Measurements from ENCODE around the gene BARD1.

DNA sequence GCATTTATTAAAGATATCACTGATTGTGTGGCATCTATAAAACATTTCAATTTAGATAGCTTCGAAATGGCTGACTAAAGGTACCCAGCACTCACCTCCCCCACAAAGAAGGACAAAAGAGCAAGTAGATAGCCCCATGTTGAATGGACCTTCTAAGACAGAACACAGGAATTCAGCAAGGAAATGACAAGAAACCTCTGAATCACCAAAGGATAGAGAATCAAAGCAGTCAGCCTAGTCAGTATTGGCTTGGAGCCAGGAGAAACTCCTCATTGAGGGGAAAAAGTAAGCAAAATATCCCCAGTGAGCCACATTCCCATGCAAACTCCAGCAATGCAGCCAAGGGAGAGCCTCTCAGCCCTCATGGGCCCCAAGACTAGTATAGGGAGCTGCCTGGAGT is 113.7 kb downstream of the BARD1 start:
- TF ChIP-seq, protein P1, sequence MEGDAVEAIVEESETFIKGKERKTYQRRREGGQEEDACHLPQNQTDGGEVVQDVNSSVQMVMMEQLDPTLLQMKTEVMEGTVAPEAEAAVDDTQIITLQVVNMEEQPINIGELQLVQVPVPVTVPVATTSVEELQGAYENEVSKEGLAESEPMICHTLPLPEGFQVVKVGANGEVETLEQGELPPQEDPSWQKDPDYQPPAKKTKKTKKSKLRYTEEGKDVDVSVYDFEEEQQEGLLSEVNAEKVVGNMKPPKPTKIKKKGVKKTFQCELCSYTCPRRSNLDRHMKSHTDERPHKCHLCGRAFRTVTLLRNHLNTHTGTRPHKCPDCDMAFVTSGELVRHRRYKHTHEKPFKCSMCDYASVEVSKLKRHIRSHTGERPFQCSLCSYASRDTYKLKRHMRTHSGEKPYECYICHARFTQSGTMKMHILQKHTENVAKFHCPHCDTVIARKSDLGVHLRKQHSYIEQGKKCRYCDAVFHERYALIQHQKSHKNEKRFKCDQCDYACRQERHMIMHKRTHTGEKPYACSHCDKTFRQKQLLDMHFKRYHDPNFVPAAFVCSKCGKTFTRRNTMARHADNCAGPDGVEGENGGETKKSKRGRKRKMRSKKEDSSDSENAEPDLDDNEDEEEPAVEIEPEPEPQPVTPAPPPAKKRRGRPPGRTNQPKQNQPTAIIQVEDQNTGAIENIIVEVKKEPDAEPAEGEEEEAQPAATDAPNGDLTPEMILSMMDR (IDR thresholded peaks at IDR 0.05; ENCODE audit: insufficient read depth, low read depth, low read length), result no peak
- no peak for TF ChIP-seq EZH2 (IDR thresholded peaks at IDR 0.05; ENCODE audit: insufficient read depth, low read length)

Data from astrocyte (in vitro differentiated cells and primary cell).